ENCODE results near the gene SENP8. TPM values are rescaled to one million over a fixed set of nuclear protein-coding genes. Genes with fewer than 3 reads are reported as not detected.

Gene SENP8
- total and polyA plus RNA-seq, 2 of the 4 experiments (the other 2 are of a cell fraction) = 1.6 to 2.9 TPM

GRCh38 chr15:72146221-72146620 lies 28.0 kb downstream of the SENP8 start:
- Histone ChIP-seq H3K9ac (ENCODE audit: low read depth, low read length) (no peak overlapping the region), H2BK15ac (ENCODE audit: low read depth, low read length) (no peak overlapping the region), H3K14ac (replicated peaks; ENCODE audit: low read depth, low read length) (no peak overlapping the region), H2BK120ac (ENCODE audit: low read depth, low read length) (no peak overlapping the region), H4K20me1 (ENCODE audit: insufficient read depth, low read length) (no peaks in the 10 kb centered on the region), H2BK5ac (ENCODE audit: low read depth, low read length, poor library complexity, severe bottlenecking) (no peak overlapping the region), H3K23ac (ENCODE audit: low read depth, low read length) (no peak overlapping the region), H3K27ac (ENCODE audit: insufficient read depth, low read length) (no peak overlapping the region), H3K9me1 (ENCODE audit: insufficient read depth, low read length) (no peaks in the 10 kb centered on the region), H3K36me3 (ENCODE audit: control insufficient read depth, insufficient read depth, low read length) (no peaks in the 10 kb centered on the region), H3K56ac (ENCODE audit: extremely low read depth, insufficient read depth, low read length) (no peak overlapping the region), H3K4me3 (ENCODE audit: insufficient read depth, low read depth, low read length) (no peak overlapping the region), H2AK9ac (replicated peaks; ENCODE audit: low read depth, low read length, poor library complexity) (no peak overlapping the region), H3K9me3 (ENCODE audit: control insufficient read depth, insufficient read depth, low read length) (no peaks in the 10 kb centered on the region), H3K79me1 (ENCODE audit: low read depth in 1 of 2, low read length in 2 of 2) (no peaks in the 10 kb centered on the region), H4K91ac (ENCODE audit: insufficient read depth, low read depth, low read length) (no peak overlapping the region), H3K18ac (ENCODE audit: low read depth, low read length) (no peak overlapping the region), H3K4me2 (ENCODE audit: low read depth, low read length) (no peak overlapping the region), H2AK5ac (ENCODE audit: low read depth, low read length) (no peak overlapping the region), H3K4me1 (ENCODE audit: control insufficient read depth, insufficient read depth, low read length) (peaks cover 2% of the 10 kb centered on the region), H3K27me3 (ENCODE audit: control insufficient read depth, insufficient read depth, low read length) (no peaks in the 10 kb centered on the region), H4K5ac (ENCODE audit: low read depth, low read length) (no peak overlapping the region), H3K4ac (ENCODE audit: low read depth, low read length) (no peak overlapping the region), H2BK20ac (ENCODE audit: low read depth, low read length) (no peak overlapping the region), H4K8ac (ENCODE audit: low read depth in 2 of 2, low read length in 2 of 2) (no peak overlapping the region), H2AFZ (replicated peaks; ENCODE audit: low read length, poor library complexity) (no peak overlapping the region)
- dilution Hi-C loops (cut with HindIII; ENCODE audit: low sequenced_read_pairs, unreplicated experiment) = no loop called here
- DNase-seq (no peak), ATAC-seq (ENCODE audit: low read depth) (no peak)
- TF ChIP-seq FOS (IDR thresholded peaks at IDR 0.05; ENCODE audit: low read depth, low read length) (no peak), MXI1 (IDR thresholded peaks at IDR 0.05; ENCODE audit: borderline replicate concordance, low read depth, low read length) (no peak), RCOR1 (IDR thresholded peaks at IDR 0.05; ENCODE audit: insufficient replicate concordance, low read length) (no peak), BHLHE40 (IDR thresholded peaks at IDR 0.05; ENCODE audit: low read depth, low read length) (no peak), CEBPB (IDR thresholded peaks at IDR 0.05; ENCODE audit: low read depth, low read length) (no peak), SMC3 (IDR thresholded peaks at IDR 0.05; ENCODE audit: low read depth, low read length) (no peak), ELK1 (IDR thresholded peaks at IDR 0.05; ENCODE audit: borderline replicate concordance, low read depth, low read length) (no peak), CHD1 (IDR thresholded peaks at IDR 0.05; ENCODE audit: low read depth, low read length) (no peak), POLR2A (IDR thresholded peaks at IDR 0.05; ENCODE audit: low read depth, low read length) (no peak), MAFK (IDR thresholded peaks at IDR 0.05; ENCODE audit: low read depth, low read length) (no peak), RFX5 (IDR thresholded peaks at IDR 0.05; ENCODE audit: low read depth, low read length) (no peak), RAD21 (IDR thresholded peaks at IDR 0.05; ENCODE audit: low read length) (no peak), NFE2L2 (IDR thresholded peaks at IDR 0.05; ENCODE audit: low read depth, low read length) (no peak), CTCF (conservative IDR thresholded peaks at IDR 0.05; ENCODE audit: low read depth, low read length) (no peak), USF2 (IDR thresholded peaks at IDR 0.05; ENCODE audit: low read depth, low read length) (no peak), MAZ (IDR thresholded peaks at IDR 0.05; ENCODE audit: borderline replicate concordance, low read depth, low read length) (no peak)
- intact Hi-C loops (cut with micrococcal nuclease) = no loop called here
- WGBS, 2 experiments (ENCODE audit: extremely low coverage in 2 of 2, insufficient read length in 1 of 2) = 76% methylated on average over 3 of the region's 3 CpGs; no CpG with 5 or more reads in 1 of the 2 experiments
- in situ Hi-C loops (cut with MboI; ENCODE audit: low sequenced_read_pairs) = no loop called here
- CTCF ChIA-PET = interaction anchor here (1.5 kb wide), 1 partner anchor 9 kb away, joined by 4 read pairs; no protein-coding TSS in a partner anchor
- no TSS peak for BruUV-seq (replicated peaks)
- POLR2A ChIA-PET (ENCODE audit: unreplicated experiment) = no interaction called here

All from IMR-90 (cell line).